NCI-H1105 treated with DMSO at 0.1 percent for 48 hours (cell line): ENCODE measurements around the gene LRRC40.
"Not testable (repeated sequence)": the region's sequence is repeated elsewhere in the genome, so short reads cannot be mapped to it uniquely, and the experiment has no call there.

Experiments
- DNase-seq: peaks from one replicate; lab custom pipeline; 2025; lab: John Stamatoyannopoulos, UW

LRRC40 gene

DNA sequence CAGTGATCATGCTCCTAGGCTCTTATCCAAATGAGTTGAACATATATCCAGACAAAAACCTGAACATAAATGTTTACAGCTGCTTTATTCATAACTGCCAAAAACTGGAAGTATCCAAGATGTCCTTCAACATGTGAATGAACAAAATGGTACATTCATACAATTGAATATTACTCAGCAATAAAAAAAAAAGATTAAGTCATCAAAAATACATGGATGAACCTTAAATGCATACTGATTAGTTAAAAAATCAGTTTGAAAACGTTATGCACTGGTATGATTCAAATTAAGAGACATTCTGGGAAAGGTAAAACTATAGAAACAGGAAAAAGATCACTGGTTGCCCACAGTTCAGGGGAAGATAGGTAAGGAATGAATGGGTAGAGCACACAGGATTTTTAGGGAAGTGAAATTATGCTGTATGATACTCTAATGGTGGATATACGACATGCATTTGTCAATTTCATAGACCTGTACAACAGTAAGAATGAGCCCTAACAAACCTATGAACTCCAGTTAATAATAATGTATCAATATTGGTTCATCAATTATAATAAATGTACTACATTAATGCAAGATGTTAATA is 3.1 kb downstream of the LRRC40 start:
- DNase-seq = no peak

DNA sequence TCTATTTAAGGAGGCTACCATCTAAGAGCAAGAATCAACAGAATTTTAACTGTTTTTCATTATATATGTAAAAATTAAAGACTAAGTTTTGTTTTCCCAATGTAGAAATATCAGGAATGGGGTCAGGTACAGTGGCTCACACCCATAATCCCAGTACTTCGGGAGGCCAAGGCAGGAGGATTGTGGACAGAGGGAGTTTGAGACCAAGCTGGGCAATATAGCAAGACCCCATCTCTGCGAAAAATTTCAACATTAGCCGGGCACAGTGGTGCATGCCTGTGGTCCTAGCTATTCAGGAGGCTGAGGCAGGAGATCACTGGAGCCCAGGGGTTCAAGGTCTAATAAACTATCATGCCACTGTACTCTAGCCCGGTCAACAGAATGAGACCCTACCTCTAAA is 5.3 kb downstream of the LRRC40 start:
- DNase-seq = no peak

DNA sequence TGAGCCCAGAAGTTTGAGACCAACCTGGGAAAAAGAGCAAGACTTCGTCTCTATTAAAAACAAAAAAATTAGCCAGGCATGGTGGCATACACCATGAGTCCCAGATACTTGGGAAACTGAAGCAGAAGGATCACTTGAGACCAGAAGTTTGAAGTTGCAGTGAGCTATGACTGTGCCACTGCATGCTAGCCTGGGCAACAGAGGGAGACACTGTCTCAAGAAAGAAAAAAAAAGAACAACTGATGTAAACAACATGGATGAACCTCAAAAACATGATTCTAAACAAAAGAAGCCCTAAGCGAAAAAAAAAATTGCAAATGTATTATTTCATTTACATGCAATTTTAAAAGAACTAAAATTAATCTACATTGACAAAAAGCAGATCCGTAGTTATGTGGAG is 9.0 kb downstream of the LRRC40 start:
- DNase-seq = no peak

DNA sequence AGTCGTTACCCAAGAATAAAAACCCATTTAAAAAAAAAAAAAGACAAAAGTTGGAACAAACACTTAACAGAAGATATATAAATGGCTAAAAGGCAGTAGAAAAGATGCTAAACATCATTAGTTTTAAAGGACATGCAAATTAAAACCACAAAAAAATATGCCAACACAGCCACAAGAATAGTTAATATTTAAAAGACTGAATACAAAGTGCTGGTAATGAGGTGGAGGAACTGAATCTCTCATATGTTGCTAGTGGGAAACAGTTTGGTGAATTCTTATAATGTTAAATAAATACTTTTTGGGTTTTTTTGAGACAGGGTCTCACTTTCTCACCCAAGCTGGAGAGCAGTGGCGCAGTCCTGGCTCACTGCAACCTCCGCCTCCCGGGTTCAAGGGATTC is 10.0 kb downstream of the LRRC40 start:
- no peak for DNase-seq

DNA sequence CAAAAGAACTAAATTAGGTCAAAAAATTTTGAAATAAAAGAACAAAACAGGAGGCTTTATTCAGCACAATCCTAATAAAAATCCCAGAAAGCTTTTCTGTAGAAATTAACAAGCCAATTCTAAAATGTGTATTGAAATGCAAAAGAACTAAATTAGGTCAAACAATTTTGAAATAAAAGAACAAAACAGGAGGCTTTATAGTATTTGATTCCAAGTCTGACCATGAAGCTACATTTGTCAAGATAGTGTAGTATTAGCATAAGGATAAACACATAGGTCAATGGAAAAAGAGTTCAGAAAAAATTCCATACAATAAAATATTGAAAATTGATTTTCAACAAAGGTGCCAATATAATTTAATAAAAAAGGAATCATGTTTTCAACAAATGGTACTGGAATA is 10.8 kb downstream of the LRRC40 start:
- DNase-seq = no peak

DNA sequence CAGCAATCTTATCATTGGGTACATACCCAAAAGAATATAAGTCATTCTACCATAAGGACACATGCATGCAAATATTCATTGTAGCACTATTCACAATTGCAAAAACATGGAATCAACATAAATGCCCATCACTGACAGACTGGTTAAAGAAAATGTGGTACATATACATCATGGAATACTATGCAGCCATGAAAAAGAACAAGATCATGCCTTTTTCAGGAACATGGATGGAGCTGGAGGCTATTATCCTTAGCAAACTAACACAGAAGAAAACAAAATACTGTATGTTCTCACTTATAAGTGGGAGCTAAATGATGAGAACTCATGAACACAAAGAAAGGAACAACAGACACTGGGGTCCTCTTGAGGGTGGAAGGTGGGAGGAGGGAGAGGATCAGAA is 12.9 kb downstream of the LRRC40 start:
- not testable (repeated sequence) for DNase-seq

DNA sequence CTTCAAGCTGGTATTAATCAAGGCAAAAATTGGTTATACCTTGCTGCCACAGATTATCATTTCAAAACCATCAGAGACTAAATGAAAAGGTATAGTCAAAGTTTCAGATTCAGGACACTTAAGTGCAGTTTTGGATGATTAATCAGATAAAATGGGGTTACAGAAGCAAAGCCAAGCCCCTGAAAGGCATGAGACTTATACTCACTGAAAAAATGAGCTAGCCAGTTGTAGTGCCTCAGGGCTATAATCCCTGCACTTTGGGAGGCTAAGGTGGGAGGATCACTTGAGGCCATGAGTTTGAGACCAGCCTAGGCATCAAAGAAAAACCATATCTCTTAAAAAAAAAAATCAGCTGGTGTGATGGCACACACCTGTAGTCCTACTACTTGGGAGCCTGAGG is 15.2 kb downstream of the LRRC40 start:
- DNase-seq = no peak

DNA sequence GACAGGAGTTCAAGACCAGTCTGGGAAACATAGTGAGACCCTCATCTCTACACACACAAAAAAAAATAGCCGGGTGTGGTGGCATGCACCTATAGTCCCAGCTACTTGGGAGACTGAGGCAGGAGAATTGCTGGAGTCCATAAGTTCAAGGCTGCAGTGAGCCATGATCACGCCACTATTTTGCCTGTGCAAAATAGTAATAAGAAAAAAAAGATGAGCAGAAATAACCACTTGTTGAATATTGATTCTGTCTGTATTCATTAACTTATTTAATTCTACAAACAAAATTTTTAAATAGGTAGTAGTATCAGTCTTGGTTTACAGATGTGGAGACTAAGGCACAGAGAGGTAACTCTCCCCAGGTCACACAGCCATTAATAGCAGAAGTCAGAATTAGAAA is 16.9 kb downstream of the LRRC40 start:
- no peak for DNase-seq

DNA sequence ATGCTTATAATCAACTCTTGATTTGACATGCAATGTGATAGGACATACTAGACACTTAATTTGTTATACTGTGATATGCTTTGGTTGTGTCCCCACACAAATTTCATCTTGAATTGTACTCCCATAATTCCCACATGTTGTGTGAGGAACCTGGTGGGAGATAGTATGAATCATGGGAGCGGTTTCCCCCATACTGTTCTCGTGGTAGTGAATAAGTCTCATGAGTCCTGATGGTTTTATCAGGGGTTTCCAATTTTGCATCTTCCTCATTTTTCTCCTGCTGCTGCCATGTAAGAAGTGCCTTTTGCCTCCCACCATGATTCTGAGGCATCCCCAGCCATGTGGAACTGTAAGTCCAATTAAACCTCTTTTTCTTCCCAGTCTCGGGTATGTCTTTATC is 20.2 kb downstream of the LRRC40 start:
- not testable (repeated sequence) for DNase-seq

DNA sequence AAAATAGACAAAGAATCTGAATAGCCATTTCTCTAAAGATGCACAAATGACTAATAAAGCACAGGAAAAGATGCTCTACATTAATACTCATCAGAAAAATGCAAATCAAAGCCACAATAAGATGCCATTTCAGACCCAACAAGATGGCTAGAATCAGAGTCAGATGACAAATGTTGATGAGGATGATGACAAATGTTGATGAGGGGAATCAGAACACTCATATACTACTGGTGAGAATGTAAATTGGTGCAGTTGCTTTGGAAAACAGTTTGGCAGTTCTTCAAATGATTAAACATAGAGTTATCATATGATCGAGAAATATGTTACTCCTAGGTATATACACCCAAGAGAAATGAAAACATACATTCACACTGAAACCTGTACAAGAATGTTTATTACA is 33.9 kb downstream of the LRRC40 start:
- DNase-seq = no peak

DNA sequence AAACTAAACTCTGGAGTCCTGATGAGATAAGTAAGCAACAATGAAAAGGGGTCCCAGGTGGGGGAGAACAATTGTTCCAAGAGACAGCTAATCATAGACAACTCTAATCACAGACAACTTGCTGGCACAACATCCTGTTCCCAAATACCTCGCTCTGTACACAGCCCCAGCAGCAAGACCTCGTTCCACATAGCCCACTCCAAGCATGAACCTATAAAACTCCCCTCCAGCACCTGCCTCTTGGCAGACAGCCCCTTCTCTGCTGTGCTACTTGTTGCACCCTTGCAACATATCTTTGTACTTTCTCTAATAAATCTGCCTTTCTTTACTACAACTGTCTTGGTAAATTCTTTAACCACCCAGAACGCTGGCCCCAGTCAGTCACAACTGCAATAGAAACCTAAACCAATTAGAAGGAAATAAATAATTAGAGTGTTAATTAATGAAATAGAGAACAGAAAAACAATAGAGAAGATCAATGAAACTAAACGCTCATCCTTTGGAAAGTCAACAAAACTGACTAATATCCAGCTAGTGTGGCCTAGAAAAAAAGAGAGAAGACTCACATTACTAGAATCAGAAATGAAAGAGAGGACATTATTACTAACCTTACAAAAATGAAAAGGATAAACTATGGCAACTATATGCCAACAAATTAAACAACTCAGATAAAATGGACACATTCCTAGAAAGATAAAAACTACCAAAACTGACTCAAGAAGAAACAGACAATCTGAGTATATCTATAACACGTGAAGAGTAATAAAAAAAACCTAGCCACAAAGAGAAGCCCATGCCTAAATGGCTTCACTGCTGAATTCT is 36.1 kb downstream of the LRRC40 start:
- no peak for DNase-seq

DNA sequence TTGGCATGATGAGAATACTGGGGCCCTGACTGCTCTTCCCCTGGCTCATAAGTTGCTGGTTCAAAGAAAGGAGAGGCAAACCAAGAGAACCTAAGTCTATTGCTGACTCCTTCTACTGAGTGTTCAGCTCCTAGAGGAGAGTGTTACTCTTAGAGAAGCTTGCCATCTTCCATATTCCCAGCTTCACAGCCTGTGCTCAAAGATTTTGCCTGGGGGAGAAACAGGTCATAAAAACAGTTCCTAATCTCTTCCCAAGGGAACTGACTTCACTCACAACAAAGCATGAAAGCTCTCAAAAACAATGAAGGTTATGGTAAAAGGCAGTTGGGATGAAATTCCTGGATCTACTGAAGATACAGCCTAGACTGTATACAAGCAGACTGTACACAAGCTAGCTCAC is 37.1 kb downstream of the LRRC40 start:
- DNase-seq = no peak

DNA sequence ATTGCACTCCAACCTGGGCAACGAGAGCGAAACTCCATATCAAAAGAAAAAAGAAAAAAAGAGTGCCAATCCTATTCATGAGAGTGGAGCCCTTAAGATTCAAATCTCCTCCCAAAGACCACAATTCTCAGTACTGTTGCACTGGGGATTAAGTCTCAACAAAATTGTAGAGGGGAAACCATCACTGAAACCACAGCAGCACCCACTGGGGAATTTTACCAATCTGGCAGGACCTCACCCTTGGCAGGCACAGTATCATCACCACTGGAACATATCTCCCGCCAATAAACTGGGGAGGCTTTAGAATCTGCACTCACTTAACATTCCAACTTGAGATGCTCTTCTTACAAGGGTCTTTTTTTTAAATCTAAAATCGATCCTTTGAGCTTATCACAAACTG is 41.0 kb downstream of the LRRC40 start:
- DNase-seq = no peak

DNA sequence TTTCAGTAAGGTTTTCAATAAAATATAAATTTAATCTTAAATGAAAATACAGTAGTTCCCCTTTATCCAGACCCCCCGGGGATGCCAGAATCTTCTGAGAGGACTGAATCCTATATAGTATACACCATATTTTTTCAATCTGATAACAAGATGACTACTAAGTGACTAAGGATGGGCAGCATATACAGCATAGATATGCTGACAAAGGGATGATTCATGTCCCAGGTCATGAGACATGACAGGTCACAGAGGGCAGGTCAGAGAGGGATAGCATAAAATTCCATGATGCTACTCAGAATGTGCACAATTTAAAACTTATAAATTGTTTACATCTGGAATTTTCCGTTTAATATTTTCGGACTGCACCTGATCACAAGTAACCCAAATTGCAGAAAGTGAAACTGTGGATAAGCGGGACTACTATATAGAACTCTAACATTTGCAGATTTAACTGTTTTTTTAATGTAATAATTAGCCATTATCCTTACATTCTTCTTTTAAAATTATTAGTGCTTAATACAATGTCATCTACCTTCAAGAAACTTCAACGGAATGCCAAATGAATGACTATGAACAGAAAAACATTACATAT is 48.8 kb downstream of the LRRC40 start:
- no peak for DNase-seq

DNA sequence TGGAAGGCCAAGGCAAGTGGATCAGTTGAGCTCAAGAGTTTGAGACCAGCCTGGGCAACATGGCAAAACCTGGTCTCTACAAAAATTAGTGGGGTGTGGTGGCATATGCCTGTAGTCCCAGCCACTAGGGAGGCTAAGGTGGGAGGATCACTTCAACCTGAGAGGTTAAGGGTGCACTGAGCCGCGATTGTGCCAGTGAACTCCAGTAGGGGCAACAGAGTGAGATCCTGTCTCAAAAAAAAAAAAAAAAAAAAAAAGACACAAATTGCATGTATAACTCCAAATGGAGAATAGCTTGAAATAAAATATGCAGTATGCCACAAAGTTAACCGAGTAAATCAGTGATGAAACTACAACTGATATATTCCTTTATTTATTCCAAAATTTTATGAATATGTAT is 51.6 kb downstream of the LRRC40 start:
- no peak for DNase-seq

DNA sequence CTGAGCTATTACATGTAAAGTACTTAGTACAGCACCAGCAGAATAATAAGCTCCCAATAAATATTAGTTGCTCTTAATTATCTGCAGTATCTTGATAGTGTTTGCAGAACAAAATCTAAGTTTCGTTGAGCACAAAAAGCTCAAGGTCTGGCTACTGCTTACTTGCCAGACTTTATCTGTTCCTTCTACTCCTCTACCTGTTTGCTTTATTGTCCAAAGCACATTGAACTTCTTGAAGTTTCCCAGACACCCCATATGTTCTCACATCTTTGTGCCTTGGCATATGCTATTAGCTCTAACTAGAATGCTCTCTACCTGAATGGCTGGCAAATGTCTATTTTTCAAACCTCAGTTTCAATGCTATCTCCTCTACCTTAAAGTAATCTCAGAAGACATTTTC is 54.9 kb downstream of the LRRC40 start:
- no peak for DNase-seq

DNA sequence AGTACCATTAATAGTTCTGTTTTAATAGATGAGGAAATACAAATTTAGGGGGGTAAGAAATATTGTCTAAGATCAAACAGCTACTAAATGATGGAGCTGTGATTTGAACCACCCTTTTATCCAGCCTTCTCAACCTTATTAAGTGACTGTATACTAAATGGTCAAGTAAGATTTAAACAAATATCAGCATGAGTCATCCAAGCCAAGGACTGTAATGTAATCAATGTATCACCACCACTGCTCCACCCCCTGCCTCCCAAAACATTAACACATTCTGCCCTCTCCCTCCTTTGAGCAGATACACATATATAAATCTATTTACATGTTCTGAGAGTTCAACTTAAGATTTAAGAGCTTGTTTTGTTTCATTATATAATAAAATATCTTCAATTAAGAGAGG is 58.9 kb downstream of the LRRC40 start:
- DNase-seq = no peak

DNA sequence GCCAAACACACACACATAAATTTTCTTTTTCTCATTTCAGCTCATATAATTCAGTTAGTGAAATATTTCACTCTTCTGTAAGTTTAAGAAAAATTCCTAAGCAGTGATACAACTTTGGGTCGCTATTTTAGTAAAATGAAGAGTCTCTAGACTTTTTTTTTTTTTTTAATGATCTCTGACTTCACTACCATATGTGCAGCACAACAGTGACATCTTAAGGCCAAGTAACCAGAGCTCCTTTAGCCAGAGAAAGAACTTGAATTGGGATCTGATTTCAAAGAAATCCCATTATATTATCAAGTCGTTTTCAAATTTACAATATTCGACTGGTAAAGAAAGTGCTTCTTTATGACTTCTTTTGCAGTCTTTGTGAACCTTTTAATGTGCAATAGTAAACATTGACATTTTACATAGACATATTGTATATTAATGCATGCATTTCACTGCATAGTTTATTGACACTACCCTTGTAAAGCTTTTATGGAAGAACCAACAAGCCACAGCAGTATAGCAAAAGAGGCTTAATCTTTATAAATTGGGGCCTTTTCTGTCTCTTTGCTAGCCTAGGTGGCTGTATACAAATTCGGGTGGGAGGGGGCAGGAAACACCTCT is 62.2 kb downstream of the LRRC40 start:
- DNase-seq = no peak

DNA sequence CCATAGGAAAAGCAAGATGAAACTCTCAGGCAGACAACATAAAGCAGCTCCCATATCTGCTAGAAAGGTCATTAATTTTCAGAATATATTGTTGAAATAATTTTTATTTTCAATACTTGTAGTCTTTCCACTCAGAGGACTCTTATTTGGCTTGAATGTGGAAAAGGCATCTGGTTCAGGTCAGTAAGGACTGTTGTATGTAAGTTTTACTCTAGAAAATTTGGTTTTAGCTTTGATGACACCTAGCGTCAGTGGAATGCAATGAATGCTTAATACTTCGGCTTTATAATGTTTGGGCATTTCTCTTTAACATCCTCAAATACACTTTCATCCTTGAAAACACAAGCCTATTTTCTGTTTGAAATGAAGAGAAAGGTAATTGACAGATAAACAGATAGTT is 63.3 kb downstream of the LRRC40 start:
- no peak for DNase-seq

DNA sequence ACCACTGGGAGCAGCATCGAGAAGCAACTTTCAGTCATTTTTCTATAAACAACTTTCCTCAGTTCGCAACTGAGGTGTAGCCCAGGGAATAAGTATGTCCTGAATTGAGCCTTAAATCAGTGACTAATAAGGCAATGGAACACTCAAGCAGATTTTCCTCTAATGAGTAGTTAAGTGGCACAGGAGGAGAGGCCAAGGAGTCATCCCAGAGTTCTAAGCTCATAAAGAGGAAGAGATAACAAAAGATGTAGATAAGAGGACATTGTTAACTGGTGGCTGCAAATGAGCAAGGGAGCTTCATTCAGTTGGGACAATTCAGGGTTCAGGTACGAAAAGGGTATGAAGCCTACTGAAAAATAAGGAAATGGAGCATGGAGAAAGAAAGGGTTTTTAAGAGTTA is 64.5 kb downstream of the LRRC40 start:
- DNase-seq = no peak

DNA sequence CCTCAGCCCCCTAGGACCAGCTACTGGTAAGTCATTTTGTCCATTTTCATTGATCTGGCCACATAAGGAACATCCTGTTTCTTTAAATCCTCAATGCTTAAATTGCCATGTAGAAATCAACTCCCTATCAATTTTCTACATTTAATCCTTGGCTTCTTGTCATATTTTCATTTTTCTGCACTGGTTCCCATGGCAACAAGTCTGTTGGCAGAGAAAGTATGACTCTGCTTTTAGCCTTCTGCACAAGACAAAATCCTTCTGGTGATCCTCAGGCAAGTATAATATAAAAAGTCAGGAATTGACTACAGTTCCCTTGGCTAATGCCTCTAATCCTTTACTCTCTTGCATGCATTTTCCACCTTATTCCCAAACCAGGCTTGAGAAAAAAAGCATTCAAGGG is 65.0 kb downstream of the LRRC40 start:
- DNase-seq = no peak

DNA sequence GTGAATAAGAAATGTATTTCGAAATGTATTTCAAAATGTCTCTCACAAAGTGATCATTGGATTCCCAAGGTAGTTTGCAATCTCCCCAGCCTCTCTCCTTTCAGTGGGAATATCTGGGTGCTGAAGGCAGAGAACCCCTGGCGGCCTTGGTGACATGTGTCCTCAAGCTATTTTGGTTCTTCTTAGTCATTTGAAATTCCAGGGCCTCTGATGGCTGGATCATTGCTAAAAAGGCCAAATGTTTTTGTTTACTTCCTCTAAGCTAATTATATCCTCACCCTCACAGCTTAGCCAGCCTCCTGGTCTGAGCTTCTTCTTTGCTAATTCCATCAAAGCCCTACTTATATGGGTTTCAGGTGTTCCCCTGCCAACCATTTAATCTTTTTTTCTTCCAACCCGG is 71.2 kb downstream of the LRRC40 start:
- DNase-seq = no peak

DNA sequence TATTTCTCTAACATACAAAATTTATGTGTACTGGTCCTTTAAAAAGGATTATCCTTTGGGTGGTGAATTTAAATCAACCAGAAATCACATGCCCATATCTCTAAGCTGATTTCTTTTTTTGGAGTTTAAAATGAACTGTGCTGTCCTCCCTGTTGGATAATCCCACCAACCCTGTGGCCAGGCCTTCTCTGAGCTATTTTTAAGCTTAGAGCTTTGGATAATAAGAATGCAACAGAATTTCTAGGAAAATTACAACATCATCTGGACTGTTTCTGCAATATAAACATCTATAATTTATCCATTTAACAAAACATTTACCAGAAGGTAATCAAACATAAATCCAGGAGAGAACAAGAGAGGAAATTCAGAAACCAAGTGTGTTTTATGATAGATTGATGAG is 88.3 kb downstream of the LRRC40 start:
- DNase-seq = no peak
